HG03135 (cell line): ENCODE measurements around the gene RABGGTA.
"Not testable (repeated sequence)": the region's sequence is repeated elsewhere in the genome, so short reads cannot be mapped to it uniquely, and the experiment has no call there.

Source experiments
- ATAC-seq: cut with Tn5 transposase; IDR thresholded peaks from one replicate; pipeline ENCODE4 v1.9.1; 2021; ENCODE audit warnings: mild to moderate bottlenecking, moderate library complexity; ENCODE audit not compliant: unreplicated experiment

Gene RABGGTA

GRCh38 chr14:24261256-24261968 is 10.0 kb downstream of the RABGGTA start:
- ATAC-seq, result no peak

- no peak for ATAC-seq
These were observed 10.6 kb downstream of the RABGGTA start for GRCh38 chr14:24260780-24261157.

GRCh38 chr14:24260026-24260779 is 11.2 kb downstream of the RABGGTA start:
- ATAC-seq, result no peak

GRCh38 chr14:24259282-24260025 is 11.9 kb downstream of the RABGGTA start:
- no peak for ATAC-seq

GRCh38 chr14:24258548-24259265 is 12.7 kb downstream of the RABGGTA start:
- ATAC-seq, result no peak

GRCh38 chr14:24258119-24258518 is 13.3 kb downstream of the RABGGTA start:
- no peak for ATAC-seq

- ATAC-seq, result no peak
These were observed 14.4 kb downstream of the RABGGTA start for GRCh38 chr14:24256960-24257359.

- no peak for ATAC-seq
These were observed 15.3 kb downstream of the RABGGTA start for GRCh38 chr14:24255931-24256711.

GRCh38 chr14:24255438-24255837 is 16.0 kb downstream of the RABGGTA start:
- ATAC-seq, result no peak

GRCh38 chr14:24254630-24255392 is 16.6 kb downstream of the RABGGTA start:
- no peak for ATAC-seq

GRCh38 chr14:24253936-24254335 is 17.5 kb downstream of the RABGGTA start:
- ATAC-seq, result no peak

GRCh38 chr14:24252289-24253124 is 18.9 kb downstream of the RABGGTA start:
- no peak for ATAC-seq

- ATAC-seq, result no peak
These were observed 19.5 kb downstream of the RABGGTA start for GRCh38 chr14:24251880-24252288.

- no peak for ATAC-seq
These were observed 21.0 kb downstream of the RABGGTA start for GRCh38 chr14:24250354-24250753.

GRCh38 chr14:24249230-24250021 is 22.0 kb downstream of the RABGGTA start:
- no peak for ATAC-seq

- no peak for ATAC-seq
These were observed 24.0 kb downstream of the RABGGTA start for GRCh38 chr14:24247422-24247821.

GRCh38 chr14:24246765-24247212 is 24.6 kb downstream of the RABGGTA start:
- no peak for ATAC-seq

- ATAC-seq, result not testable (repeated sequence)
These were observed 26.0 kb downstream of the RABGGTA start for GRCh38 chr14:24245350-24245749.
